ENCODE data around the gene TAF3. TPM values are rescaled to one million over a fixed set of nuclear protein-coding genes. Genes with fewer than 3 reads are reported as not detected.

TAF3 gene
- total RNA-seq, 1 donor from 2014 or later: 2.5 TPM

DNA sequence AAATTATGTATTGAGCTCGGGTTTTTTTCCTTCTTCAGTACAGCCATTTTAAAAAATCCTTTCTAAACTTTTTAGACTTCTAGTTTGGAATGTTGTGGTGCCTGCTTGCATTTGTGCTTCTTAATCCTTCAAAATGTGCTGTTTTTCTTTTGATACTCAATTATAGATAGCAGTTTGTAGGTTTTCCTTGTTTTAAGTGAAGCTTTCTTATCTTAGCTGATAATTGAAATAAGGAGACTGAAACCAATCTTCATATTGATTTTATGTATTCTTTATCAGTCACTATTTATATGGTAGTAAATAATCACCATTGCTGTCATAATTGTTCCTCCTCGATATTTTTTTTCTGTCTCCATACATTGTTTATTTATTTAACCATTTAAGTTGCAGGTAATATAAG lies 56.6 kb downstream of the TAF3 start:
- DNase-seq (ENCODE audit: low read depth): no peak

DNA sequence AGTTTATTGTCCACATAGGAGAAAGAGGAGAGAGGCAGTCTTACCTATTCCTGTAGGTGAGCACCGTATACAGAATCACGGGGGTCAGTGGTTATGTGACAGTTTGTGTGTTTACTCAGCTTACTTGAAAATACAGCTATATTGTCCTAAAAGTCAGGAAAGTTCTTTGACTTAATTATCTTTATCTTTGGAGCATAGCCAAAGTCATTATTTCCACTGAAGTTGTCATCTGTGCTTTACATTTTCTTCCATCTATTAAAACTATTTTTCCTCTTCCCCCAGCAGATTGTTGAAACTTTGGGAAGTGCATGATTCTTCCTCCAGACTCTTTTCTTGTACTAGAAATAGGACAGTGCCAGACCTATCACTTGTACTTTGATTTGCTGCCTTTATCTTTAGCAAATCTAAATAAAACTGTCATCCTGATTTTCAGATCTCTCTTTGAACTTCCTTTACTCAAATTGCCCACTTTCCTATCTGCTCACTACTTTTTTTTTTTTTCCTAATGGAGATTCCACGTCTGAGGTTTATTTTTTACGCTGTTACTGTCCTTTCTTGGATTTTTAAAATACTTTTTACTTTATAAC lies 58.3 kb downstream of the TAF3 start:
- DNase-seq (ENCODE audit: low read depth): no peak

DNA sequence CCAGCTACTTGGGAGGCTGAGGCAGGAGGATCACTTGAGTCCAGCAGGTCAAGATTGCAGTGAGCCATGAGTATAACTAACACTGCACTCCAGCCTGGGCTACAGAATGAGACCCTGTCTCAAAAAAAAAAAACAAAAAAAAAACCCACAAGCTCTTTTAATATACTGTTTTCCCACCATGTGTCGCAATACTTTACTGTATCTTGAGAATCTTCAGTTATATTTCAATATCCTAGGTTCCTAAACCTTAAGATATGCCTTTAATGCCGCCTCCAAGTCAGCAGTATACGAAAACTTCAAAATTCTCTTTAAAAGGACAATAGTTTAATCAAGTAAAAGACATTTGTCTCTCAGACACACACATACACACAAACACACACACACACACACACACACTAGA lies 62.8 kb downstream of the TAF3 start:
- DNase-seq (ENCODE audit: low read depth): no peak

DNA sequence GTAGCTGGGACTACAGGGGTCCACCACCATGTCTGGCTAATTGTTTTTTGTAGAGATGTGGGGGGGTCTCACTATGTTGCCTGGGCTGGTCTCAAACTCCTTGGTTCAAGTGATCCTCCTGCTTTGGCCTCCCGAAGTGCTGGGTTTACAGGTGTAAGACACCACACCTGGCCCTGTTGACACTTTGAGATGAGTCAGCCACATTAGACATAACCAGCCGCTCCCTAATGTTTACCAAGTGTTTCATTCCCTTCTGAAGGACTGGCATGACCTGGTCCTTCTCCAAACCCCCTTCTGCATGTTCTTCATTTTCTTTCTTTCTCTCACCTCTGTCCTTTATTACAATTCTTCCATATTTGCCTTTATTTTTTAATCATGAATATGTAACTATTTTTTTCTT lies 67.8 kb downstream of the TAF3 start:
- no peak for DNase-seq (ENCODE audit: low read depth)

DNA sequence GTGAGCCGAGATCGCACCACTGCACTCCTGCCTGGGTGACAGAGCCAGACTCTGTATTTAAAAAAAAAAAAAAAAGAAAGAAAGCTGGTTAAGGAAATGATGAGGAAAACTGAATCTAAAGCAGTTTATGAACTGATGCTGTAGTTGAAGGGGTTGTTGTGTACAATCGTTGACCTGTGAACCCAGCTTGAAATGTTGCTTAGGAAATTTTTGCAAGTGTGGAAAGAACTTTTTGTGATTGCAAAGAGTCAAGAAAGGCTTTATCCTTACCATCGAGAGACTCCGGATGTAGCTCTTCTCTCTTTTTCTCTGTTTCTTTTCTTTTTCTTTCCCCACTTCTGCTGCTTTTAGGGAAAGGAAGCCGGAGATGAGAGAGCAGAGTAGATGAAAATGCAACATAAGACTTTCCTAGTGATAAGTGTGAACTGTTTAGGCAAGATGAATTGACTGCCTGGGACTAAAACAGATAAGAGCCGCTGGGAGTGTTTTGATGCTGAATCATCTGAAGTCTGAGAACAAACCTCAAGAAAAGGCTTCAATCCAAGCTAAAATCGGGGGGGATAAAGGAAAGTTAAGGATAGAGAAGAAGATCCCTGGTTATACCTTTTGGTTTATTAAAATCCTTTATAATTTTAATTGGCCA lies 69.0 kb downstream of the TAF3 start:
- DNase-seq (ENCODE audit: low read depth): no peak

DNA sequence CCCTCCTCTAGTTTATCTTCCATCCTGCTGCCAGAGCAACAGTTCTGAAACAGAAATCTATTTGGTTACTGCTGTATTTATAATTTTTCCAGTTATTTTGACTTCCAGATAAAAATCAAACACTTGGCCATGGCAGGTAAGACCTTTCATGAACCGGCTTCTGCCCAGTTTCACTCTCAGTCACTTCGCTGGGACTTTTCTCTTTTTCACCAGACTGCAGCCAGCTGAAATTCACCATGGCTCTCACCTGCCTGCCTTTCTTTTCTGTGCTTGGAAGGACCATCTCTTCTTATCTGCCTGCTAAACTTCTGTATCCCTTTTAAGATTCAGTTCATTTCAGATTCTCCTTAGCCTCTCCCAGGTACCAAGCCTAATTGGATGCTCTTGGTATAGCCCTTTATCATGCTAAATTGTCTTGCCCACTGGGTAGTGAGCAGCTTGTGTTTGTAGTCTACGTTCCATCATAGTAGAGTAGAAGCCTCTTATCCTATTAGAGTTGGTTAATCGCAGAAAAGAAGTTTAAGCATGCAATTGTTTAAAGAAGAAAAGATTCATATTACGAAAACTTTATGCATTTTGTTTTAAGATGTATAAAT lies 71.7 kb downstream of the TAF3 start:
- no peak for DNase-seq (ENCODE audit: low read depth)

DNA sequence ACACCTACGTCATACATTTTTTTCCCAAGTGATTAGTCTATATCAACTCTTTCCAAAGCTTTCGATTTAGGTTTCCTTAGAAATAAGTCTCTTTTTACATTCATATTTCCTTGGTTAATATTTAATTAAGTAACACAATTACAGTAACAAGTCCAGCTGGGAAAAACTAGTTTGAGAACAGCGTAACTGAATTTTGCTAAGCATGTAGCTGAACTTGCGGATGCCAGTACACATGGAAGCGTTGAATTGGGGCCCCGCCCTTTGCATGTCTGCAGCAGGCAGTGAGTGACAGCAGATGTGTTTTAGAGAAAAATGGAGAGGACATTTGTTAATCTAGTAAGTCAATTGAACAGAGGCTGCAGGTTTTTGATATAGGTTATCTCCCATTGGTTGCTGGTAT lies 72.5 kb downstream of the TAF3 start:
- DNase-seq (ENCODE audit: low read depth): peak; percentile 5

DNA sequence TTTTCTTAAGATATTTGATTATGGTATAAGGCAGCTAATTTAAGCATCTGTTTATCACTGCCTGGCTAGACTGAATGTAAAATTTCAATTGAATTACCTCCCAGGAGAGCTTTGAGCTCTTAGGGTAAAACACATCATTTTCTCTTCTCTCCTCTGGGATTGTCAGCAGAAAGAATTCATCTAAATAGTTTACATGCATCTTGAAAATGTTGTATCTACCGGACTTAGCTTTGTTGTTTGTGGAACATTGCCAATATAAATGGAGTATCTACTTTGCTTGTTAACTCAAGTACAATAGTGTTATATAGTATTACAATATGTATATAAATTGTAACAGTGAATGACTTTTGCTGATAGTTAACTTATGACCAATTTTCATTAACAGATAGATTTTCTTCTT lies 73.3 kb downstream of the TAF3 start:
- DNase-seq (ENCODE audit: low read depth): no peak

DNA sequence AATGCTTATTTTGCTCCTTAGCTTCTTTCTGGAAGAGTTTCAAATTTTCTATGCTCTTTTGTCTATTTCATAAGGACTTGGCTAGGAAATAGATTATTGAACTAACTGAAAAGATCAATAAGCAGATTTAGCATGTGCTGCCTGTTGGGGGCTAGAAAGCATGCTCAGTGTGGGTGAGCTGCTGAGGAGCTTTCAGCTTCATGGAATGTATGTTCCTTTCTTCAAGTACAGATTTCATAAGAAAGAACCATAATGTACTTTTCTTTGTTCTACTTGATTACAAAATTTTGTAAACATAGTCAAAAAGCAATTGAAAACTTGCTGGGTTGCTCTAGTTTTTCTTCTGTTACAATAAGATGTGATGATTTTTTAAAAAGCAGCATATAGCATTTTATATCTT lies 73.8 kb downstream of the TAF3 start:
- no peak for DNase-seq (ENCODE audit: low read depth)

DNA sequence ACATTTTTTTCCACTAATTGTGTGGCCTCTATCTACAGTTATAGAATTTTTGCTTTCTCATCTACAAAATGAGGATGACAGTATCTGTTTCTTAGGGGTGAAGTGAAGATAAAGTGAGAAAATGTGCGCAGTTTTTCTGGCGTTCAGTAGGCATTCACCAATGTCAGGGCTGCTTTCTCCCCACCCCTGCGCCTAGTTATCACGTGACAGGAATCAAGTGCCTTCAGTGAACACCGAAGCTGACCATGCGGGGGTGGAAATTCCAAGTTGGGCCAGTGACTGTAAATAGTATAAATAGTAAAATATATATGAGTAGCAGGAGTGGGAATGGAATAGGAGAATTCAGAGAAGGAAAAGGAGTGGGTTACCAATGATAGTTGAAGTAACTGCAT lies 77.4 kb downstream of the TAF3 start:
- DNase-seq (ENCODE audit: low read depth): no peak

DNA sequence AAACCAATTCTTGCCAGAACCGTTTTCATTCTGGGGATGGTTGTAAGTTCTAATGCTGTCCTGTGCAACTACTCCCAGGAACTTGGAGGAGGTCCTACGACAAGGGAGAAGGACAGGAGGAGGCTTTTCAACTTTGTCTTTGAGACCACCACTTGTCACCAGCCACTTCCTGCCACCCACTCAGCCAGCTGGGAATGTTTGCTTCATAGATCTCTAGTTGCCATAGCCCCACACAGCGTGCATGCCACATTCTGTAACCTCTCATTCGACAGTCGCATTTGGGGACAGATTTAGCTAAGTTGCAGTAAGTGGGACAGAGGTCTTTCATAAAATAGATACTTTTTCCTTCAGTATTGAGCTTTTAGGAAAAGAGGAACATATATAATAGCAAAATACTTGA lies 78.0 kb downstream of the TAF3 start:
- DNase-seq (ENCODE audit: low read depth): no peak

DNA sequence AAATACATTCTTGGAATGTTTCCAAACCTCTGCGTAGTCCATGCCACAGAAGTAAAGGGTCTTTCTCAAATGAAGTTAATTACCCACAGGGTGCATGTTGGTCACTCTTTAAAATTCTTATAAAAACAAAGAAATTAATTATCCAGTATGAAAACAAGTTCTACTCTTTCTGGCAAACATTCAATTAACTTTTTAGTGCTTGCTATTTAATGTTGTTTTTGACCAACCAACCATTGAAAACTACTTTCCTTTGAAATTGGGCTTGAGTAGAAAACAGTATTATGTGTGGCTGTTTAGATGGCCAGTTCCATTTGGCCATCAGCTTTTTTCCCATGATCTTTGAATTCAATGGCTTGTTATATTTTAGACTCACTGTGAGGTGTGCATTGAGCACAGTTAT lies 83.0 kb downstream of the TAF3 start:
- peak; percentile 58 for DNase-seq (ENCODE audit: low read depth)

DNA sequence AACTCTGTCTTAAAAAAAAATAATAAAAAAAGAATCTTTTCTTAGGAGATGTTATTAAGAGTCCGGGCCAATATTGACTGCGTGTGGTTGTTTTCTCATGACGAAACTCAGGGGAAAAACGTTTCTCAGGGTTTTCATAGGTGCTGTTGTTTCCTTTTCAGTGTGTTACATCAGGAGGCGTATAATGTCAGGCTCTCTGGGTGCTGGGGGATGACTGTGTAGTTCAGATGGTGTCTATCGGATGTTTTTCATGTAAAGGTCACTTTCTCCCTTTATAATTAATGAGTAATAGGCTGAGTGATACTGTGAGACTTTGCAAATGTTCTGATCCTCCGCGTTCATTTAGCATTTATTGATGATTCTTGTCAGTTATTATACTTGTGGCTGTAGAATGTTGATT lies 84.1 kb downstream of the TAF3 start:
- DNase-seq (ENCODE audit: low read depth): no peak

DNA sequence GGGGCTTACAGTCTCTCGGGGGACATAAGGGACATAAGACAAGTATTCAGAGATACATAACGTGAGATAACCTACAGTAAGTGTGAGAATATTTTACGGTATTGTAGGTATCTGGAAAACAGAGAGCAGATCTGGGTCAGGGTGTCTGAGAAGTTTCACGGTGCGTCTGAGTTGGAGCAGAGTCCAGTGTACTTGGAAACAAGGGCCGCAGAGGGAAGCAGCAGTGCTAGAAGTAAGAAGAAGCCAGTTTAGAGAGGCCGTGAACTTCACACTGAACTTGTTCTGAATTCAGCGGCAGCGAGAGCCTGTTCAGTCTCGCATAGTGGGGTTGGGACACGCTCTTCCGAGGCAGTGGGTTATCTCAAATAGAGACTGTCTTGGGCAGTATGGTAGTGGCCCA lies 85.5 kb downstream of the TAF3 start:
- DNase-seq (ENCODE audit: low read depth): no peak

DNA sequence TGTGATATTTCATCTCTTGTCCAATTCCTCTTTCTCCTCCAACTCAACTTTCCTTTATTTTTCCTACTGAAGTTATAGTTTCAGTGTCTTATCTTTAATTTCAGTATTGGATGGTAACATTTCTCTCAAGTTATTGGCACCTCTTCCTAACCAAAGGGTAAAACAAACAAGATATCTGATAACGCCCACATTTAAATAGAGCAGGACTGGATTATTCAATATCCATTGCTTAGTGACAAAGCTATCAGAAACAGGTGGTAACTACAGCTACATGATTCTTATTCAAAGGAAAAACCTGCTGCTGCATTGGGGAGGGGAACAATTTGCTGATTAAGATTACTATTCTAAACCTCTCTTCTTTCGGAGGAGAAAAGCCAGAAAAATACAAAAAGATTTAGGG lies 87.8 kb downstream of the TAF3 start:
- no peak for DNase-seq (ENCODE audit: low read depth)

DNA sequence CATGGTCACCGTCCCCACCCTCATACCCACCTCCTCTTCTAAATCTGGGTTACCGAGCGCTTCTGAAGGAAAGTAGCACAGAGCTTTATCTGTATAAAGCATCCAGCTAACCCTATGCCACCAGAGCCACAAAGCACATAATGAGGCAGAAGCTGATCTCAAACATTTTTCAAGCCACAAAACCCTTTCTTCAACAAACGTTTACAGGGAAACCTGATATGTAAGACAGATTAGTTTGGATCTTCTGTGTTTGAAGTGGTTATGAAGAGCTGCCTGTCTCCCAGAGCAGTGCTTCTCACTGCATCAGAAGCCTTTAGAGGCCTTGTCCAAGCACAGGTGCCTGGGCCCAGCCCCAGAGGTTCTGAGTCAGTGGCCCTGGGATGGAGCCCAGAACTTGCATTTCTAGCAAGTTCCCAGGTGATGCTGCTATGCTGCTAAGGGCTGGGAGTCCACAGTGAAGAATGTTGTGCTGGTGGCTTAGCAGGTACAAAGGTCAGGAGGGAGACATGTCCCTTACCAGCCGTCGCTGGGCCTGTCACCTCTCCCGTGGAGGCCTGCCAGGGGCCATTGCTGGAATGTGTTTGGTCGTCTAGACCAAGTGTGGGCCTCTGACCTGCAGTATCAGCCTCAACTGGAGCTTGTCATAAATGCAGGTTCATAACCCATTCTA lies 90.4 kb downstream of the TAF3 start:
- no peak for DNase-seq (ENCODE audit: low read depth)

DNA sequence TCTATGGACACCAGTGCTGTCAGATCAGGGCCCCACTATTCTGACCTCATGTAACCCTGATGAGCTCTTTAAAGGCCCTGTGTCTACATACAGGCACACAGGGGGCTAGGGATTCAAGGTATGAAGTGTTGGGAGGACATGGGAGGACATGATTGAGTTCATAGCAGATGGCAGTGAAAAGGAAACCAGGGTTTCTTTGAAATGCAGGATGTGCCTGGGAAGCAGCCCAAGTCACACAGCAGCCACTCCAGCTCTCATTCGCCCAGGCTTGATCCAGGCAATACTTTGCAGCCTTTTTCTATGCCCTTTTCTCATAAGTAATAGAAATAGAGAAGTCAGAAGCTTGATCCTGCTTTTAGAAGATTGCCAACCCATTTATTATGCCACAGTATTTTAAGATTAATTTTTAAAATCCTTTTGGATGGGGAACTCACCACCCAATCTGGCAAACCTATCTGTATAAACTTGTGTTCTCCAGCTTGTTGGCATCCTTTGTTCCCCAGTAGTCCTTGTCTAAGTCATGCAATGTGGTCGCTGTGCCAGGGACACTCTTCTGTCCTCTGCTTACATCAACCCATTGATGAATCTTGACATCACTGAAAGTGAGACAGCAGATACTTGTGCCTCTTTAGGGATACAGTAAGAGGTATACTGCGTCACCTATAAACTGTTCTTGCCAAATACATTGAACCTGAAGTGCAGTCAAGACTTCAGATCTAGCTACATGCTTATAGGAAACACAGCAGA lies 95.0 kb downstream of the TAF3 start:
- DNase-seq (ENCODE audit: low read depth): no peak

DNA sequence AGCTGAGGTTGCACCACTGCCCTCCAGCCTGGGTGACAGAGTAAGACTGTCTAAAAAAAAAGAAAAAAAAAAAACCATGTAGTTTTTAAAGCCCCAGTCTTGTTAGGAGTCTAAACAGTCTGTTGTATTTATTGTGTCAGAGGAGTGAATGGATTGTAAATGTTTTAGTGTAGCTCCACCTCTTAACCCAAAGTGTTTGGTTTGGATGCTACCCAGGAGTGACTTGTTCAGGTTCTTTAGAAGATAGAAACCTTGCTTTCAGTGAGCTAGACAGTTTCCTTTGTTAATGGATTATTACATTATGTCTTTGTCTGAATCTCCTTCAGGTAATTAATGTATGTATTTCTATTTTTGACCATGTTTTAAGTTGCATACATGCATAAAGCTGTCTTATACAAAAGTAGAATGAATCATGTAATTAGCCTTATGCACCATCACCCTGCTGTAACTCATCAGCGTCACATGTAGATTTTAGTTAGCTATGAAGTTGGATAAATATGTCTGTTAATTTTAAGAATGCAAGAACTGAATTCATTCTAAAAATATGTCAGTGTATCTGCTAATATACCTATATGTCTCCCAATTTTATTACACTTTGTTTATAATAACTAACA lies 97.7 kb downstream of the TAF3 start:
- DNase-seq (ENCODE audit: low read depth): peak; percentile 61

DNA sequence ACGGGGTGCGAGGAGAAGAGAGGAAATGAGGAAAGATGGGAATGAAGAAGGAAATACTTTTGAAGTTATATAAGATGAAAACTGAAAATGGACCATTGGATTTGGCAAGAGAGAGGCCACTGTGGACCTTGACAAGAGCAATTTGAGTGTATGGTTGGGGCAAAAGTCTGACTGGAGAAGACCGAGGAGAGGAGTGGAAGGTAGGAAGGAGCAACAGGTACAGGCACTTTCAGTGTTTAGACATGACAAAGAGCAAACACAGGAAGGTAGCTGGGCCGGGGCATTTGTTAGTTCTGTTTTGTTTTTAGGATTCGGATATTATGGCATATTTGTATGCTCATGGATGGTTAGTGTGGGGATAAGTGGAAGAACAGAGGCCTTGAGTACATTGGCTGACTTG lies 99.4 kb downstream of the TAF3 start:
- no peak for DNase-seq (ENCODE audit: low read depth)

DNA sequence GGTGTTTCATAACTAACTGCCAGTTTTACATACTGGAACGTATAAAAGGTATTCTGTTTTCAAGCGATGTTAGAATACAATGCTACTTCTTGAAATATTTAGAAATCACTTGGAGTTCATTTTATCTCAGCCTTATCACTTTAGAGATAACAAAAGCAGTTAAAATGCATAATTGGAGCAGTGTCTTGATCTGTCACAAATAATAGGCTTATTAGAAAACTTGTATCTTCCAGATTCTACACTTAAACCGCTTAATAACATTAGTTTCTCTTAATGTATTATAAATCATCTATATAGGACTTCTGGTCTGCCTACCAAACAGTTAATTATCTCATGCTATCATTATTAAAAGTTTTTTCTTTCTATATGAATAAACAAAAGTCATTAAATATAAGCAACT lies 104.4 kb downstream of the TAF3 start:
- DNase-seq (ENCODE audit: low read depth): no peak

DNA sequence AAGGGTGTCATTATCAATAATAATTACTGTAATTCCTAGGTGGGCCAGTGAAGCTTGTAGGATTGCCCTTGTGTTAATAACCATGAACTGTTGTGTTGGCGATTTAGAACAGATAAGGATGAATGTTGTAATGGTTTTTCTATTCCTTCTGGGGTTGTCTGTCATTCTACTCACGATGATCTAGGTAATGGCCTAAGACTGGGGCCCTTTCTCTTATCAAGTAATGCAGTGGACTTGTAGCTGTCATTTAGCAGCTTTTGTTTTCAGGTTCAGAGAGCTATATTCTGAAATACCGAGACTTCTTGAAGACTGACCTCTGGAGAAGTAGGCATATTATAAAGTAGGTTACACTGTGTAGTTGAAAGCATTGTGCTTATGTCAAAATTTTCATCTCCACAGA lies 110.2 kb downstream of the TAF3 start:
- DNase-seq (ENCODE audit: low read depth): no peak

Data from renal cortical epithelial cell (primary cell).